ENCODE data around the gene SF3A2. TPM values are rescaled to one million over a fixed set of nuclear protein-coding genes. Genes with fewer than 3 reads are reported as not detected.

SF3A2 gene
- total and polyA plus RNA-seq, 2 donors (not counting 1 experiment from before 2014, with no cell fraction given), result 98.2 to 140 TPM

DNA sequence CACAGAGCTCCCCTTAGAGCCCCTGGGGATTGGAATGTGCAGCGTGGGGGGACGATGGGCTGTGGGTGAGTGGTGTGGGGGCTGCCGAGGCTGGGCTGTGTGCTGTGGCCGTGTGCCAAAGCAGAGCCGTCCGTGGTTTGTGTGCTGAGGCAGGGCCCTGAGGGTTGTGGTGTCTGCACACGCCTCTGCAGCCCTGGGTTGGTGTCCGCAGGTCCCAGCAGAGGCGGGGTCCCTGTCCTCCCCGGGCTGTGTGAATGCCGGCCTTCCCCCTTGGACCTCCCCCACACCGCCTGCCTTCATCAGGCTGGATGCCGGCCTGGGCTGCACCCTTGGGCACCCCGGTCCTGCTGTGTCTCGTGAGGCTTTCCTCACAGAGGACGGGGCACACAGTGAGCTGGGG, 46.7 kb upstream of the SF3A2 start:
- CTCF ChIA-PET, result no interaction called here
- TF ChIP-seq EZH2 (IDR thresholded peaks at IDR 0.05; ENCODE audit: borderline replicate concordance, insufficient read depth, low read depth, low read length, poor library complexity, severe bottlenecking) (no peak), CTCF (IDR thresholded peaks at IDR 0.05) (no peak)
- Histone ChIP-seq H3K27me3 (replicated peaks in 1 of 4; ENCODE audit: control extremely low read depth in 1 of 4, control insufficient read depth in 3 of 4, insufficient read depth in 4 of 4, low read length in 3 of 4) (no peaks in the 10 kb centered on the region), H2AFZ (ENCODE audit: insufficient read depth, low read depth, low read length, poor library complexity, severe bottlenecking) (no peak overlapping the region), H3K79me2 (ENCODE audit: control insufficient read depth, insufficient read depth, low read length) (peaks cover 96% of the 10 kb centered on the region), H3K4me1 (ENCODE audit: control insufficient read depth in 2 of 2, insufficient read depth in 2 of 2, low read length in 2 of 2) (peaks cover 17 to 26% of the 10 kb centered on the region in 2 donors), H3K27ac (ENCODE audit: low read length in 2 of 2) (no peak overlapping the region), H3K36me3 (replicated peaks in 1 of 2; ENCODE audit: control extremely low read depth in 1 of 2, control insufficient read depth in 1 of 2, extremely low read depth in 1 of 2, insufficient read depth in 2 of 2, low read length in 1 of 2) (peaks cover 0 to 67% of the 10 kb centered on the region in 2 experiments), H3K4me3 (ENCODE audit: control extremely low read depth in 1 of 5, extremely low read depth in 1 of 5, insufficient read depth in 1 of 5, low read depth in 2 of 5, low read length in 4 of 5) (no peak overlapping the region), H3K4me2 (replicated peaks; ENCODE audit: low read depth, low read length, poor library complexity, severe bottlenecking) (no peak overlapping the region), H4K20me1 (ENCODE audit: control insufficient read depth, insufficient read depth, low read length, poor library complexity, severe bottlenecking) (peaks cover 90% of the 10 kb centered on the region), H3K9ac (ENCODE audit: low read length) (no peak overlapping the region), H3K9me3 (ENCODE audit: control extremely low read depth in 1 of 3, control insufficient read depth in 2 of 3, insufficient read depth in 1 of 3, low read length in 2 of 3) (peaks cover 0 to 12% (median 0%) of the 10 kb centered on the region in 3 donors)
- Mint-ChIP-seq H3K4me3 (no peak overlapping the region), H3K27ac (no peak overlapping the region), H3K27me3 (no peaks in the 10 kb centered on the region), H3K9me3 (ENCODE audit: insufficient read depth) (no peaks in the 10 kb centered on the region), H3K4me1 (peaks cover 29% of the 10 kb centered on the region)
- intact Hi-C loops (cut with micrococcal nuclease), result no loop called here
- no peak for ATAC-seq (ENCODE audit: low read depth)
- no peak for DNase-seq
- POLR2A ChIA-PET, result interaction anchor here (0.5 kb wide), 1 partner anchor 34 kb away, joined by 3 read pairs; no protein-coding TSS in a partner anchor
- WGBS (ENCODE audit: insufficient coverage), result 94% methylated on average over 13 of the region's 16 CpGs

DNA sequence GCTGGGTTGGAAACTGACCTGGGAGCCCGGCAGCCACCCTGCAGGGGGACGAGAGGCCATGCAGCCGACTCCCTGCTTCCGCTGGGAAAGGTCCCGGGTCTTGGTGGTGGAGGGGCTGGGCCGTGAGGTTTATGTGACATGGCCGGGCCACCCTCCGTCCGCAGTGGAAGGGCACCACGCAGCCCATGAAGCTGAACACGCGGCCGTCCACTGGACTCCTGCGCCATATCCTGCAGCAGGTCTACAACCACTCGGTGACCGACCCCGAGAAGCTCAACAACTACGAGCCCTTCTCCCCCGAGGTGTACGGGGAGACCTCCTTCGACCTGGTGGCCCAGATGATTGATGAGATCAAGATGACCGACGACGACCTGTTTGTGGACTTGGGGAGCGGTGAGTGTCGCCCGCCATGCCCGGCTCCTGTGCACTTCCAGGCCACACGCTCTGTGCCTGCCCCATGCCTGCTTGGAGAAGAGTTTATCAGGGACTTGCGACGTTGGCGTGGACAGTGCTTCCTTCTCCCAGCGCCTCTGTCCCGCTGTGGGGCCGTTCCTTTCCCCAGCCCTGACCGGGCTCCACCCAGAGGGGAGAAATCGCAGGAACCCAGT, 45.7 kb upstream of the SF3A2 start:
- no peak overlapping the region for H3K27ac ChIP-seq (ENCODE audit: low read length in 2 of 2)
- H3K4me3 ChIP-seq (ENCODE audit: control extremely low read depth in 1 of 5, extremely low read depth in 1 of 5, insufficient read depth in 1 of 5, low read depth in 2 of 5, low read length in 4 of 5), result no peak overlapping the region
- Mint-ChIP-seq H3K4me3 (no peak overlapping the region), H3K27ac (peak overlapping the region; percentile 10), H3K27me3 (no peaks in the 10 kb centered on the region), H3K4me1 (peaks cover 21% of the 10 kb centered on the region), H3K9me3 (ENCODE audit: insufficient read depth) (no peaks in the 10 kb centered on the region)
- H3K9ac ChIP-seq (ENCODE audit: low read length), result no peak overlapping the region
- peaks cover 17 to 26% of the 10 kb centered on the region in 2 donors for H3K4me1 ChIP-seq (ENCODE audit: control insufficient read depth in 2 of 2, insufficient read depth in 2 of 2, low read length in 2 of 2)
- WGBS (ENCODE audit: insufficient coverage), result 97% methylated on average over 31 of the region's 37 CpGs
- H3K4me2 ChIP-seq (replicated peaks; ENCODE audit: low read depth, low read length, poor library complexity, severe bottlenecking), result no peak overlapping the region
- no peak for ATAC-seq (ENCODE audit: low read depth)
- H3K9me3 ChIP-seq (ENCODE audit: control extremely low read depth in 1 of 3, control insufficient read depth in 2 of 3, insufficient read depth in 1 of 3, low read length in 2 of 3), result peaks cover 0 to 12% (median 0%) of the 10 kb centered on the region in 3 donors
- H3K27me3 ChIP-seq (replicated peaks in 1 of 4; ENCODE audit: control extremely low read depth in 1 of 4, control insufficient read depth in 3 of 4, insufficient read depth in 4 of 4, low read length in 3 of 4), result no peaks in the 10 kb centered on the region
- peaks cover 96% of the 10 kb centered on the region for H3K79me2 ChIP-seq (ENCODE audit: control insufficient read depth, insufficient read depth, low read length)
- no peak overlapping the region for H2AFZ ChIP-seq (ENCODE audit: insufficient read depth, low read depth, low read length, poor library complexity, severe bottlenecking)
- intact Hi-C loops (cut with micrococcal nuclease), result no loop called here
- POLR2A ChIA-PET, result no interaction called here
- peaks cover 0 to 74% of the 10 kb centered on the region in 2 experiments for H3K36me3 ChIP-seq (replicated peaks in 1 of 2; ENCODE audit: control extremely low read depth in 1 of 2, control insufficient read depth in 1 of 2, extremely low read depth in 1 of 2, insufficient read depth in 2 of 2, low read length in 1 of 2)
- TF ChIP-seq EZH2 (IDR thresholded peaks at IDR 0.05; ENCODE audit: borderline replicate concordance, insufficient read depth, low read depth, low read length, poor library complexity, severe bottlenecking) (no peak), CTCF (IDR thresholded peaks at IDR 0.05) (no peak)
- DNase-seq, result no peak
- peaks cover 90% of the 10 kb centered on the region for H4K20me1 ChIP-seq (ENCODE audit: control insufficient read depth, insufficient read depth, low read length, poor library complexity, severe bottlenecking)
- CTCF ChIA-PET, result no interaction called here
